Osteocyte (in vitro differentiated cells): Measurements from ENCODE around the gene CHAD. TPM values are rescaled to one million over a fixed set of nuclear protein-coding genes. Genes with fewer than 3 reads are reported as not detected.
A peak's percentile ranks its signal among the peaks of the same experiment; 100 is the strongest.

Experiments used
- DNase-seq: peaks from one replicate; pipeline ENCODE4 v3.0.0; 2021; ENCODE audit warnings: mixed read lengths; ENCODE audit not compliant: unreplicated experiment; ENCODE audit errors: extremely low spot score
- H3K27ac Mint-ChIP-seq: one replicate; pipeline ENCODE4 v1.8.0; 2021; ENCODE audit warnings: mild to moderate bottlenecking, mixed read lengths; ENCODE audit not compliant: unreplicated experiment
- H3K27me3 Mint-ChIP-seq: one replicate; pipeline ENCODE4 v1.8.0; 2021; ENCODE audit warnings: mixed read lengths; ENCODE audit not compliant: unreplicated experiment
- H3K36me3 Mint-ChIP-seq: one replicate; pipeline ENCODE4 v1.8.0; 2021; ENCODE audit warnings: mixed read lengths; ENCODE audit not compliant: unreplicated experiment
- H3K4me1 Mint-ChIP-seq: one replicate; pipeline ENCODE4 v1.8.0; 2021; ENCODE audit warnings: mixed read lengths; ENCODE audit not compliant: unreplicated experiment
- H3K4me3 Mint-ChIP-seq: one replicate; pipeline ENCODE4 v1.8.0; 2021; ENCODE audit warnings: mild to moderate bottlenecking, moderate library complexity, mixed read lengths; ENCODE audit not compliant: unreplicated experiment
- H3K9me3 Mint-ChIP-seq: one replicate; pipeline ENCODE4 v1.8.0; 2021; ENCODE audit warnings: mixed read lengths; ENCODE audit not compliant: unreplicated experiment
- CTCF ChIP-seq: fragments of 200-600 bp; sonication (generic); IDR thresholded peaks from 2 replicates; pipeline ENCODE4 v1.5.0; 2021; ENCODE audit warnings: antibody characterized with exemption, mild to moderate bottlenecking, moderate library complexity
- total RNA-seq: library from RNA; stranded (reverse); gene quantifications from 2 replicates; pipeline ENCODE4 v1.2.1, GENCODE V29; 2021

The CHAD gene
- total RNA-seq, 1 donor from 2014 or later, result not detected

GRCh38 chr17:50506298-50506697 is 37.6 kb upstream of the CHAD start:
- Mint-ChIP-seq H3K9me3 (no peaks in the 10 kb centered on the region), H3K36me3 (no peaks in the 10 kb centered on the region), H3K27me3 (peaks cover 3% of the 10 kb centered on the region), H3K4me3 (no peak overlapping the region), H3K27ac (no peak overlapping the region), H3K4me1 (peaks cover 26% of the 10 kb centered on the region)
- no peak for DNase-seq
- TF ChIP-seq CTCF, result no peak

GRCh38 chr17:50505591-50506130 is 37.0 kb upstream of the CHAD start:
- H3K4me3 Mint-ChIP-seq, result no peak overlapping the region
- DNase-seq, result no peak
- no peaks in the 10 kb centered on the region for H3K36me3 Mint-ChIP-seq
- H3K27ac Mint-ChIP-seq, result no peak overlapping the region
- peaks cover 3% of the 10 kb centered on the region for H3K27me3 Mint-ChIP-seq
- H3K4me1 Mint-ChIP-seq, result peaks cover 20% of the 10 kb centered on the region
- H3K9me3 Mint-ChIP-seq, result no peaks in the 10 kb centered on the region
- TF ChIP-seq CTCF, result no peak

- no peak for DNase-seq
- Mint-ChIP-seq H3K9me3 (no peaks in the 10 kb centered on the region), H3K4me1 (peaks cover 7% of the 10 kb centered on the region), H3K27me3 (peaks cover 3% of the 10 kb centered on the region), H3K4me3 (no peak overlapping the region), H3K36me3 (no peaks in the 10 kb centered on the region), H3K27ac (no peak overlapping the region)
- TF ChIP-seq CTCF, result no peak
Observed at GRCh38 chr17:50502301-50502990, 33.8 kb upstream of the CHAD start.

- H3K4me1 Mint-ChIP-seq, result peaks cover 8% of the 10 kb centered on the region
- no peak overlapping the region for H3K4me3 Mint-ChIP-seq
- no peaks in the 10 kb centered on the region for H3K9me3 Mint-ChIP-seq
- DNase-seq, result no peak
- no peaks in the 10 kb centered on the region for H3K36me3 Mint-ChIP-seq
- no peak overlapping the region for H3K27ac Mint-ChIP-seq
- peak; percentile 50 for TF ChIP-seq CTCF
- H3K27me3 Mint-ChIP-seq, result peaks cover 3% of the 10 kb centered on the region
Observed at GRCh38 chr17:50501054-50501453, 32.4 kb upstream of the CHAD start.

- H3K4me3 Mint-ChIP-seq, result no peak overlapping the region
- no peak for DNase-seq
- H3K9me3 Mint-ChIP-seq, result no peaks in the 10 kb centered on the region
- peaks cover 10% of the 10 kb centered on the region for H3K4me1 Mint-ChIP-seq
- H3K27ac Mint-ChIP-seq, result no peak overlapping the region
- TF ChIP-seq CTCF, result no peak
- no peaks in the 10 kb centered on the region for H3K36me3 Mint-ChIP-seq
- H3K27me3 Mint-ChIP-seq, result peaks cover 3% of the 10 kb centered on the region
Observed at GRCh38 chr17:50499721-50500120, 31.0 kb upstream of the CHAD start.
